Uterus (tissue), 4 donors: Measurements from ENCODE around the gene PERM1. TPM values are rescaled to one million over a fixed set of nuclear protein-coding genes. Genes with fewer than 3 reads are reported as not detected.

ENCODE experiments used
- DNase-seq, 2 donors: peaks; one replicate each; pipeline ENCODE4 v3.0.0-alpha.2; 2019 to 2020
- H3K27ac ChIP-seq, 2 donors: fragments of 200-600 bp; sonication (generic); 1 replicate in 1 of 2; 2 replicates in 1 of 2; pipeline ENCODE4 v1.5.1; 2016 to 2018
- H3K27me3 ChIP-seq, 2 donors: fragments of 200-600 bp; sonication (generic); one replicate each; pipeline ENCODE4 v1.5.1; 2018 to 2019; ENCODE audit warnings: control low read depth in 1 of 2
- H3K36me3 ChIP-seq, 2 donors: fragments of 200-600 bp; sonication (generic); one replicate each; pipeline ENCODE4 v1.5.1; 2019; ENCODE audit warnings: control low read depth in 1 of 2
- H3K4me1 ChIP-seq, 2 donors: fragments of 200-600 bp; sonication (generic); one replicate each; pipeline ENCODE4 v1.5.1; 2018 to 2019; ENCODE audit warnings: control low read depth in 1 of 2
- H3K4me3 ChIP-seq, 2 donors: fragments of 200-600 bp; sonication (generic); 1 replicate in 1 of 2; 2 replicates in 1 of 2; pipeline ENCODE4 v1.5.1; 2018 to 2019; ENCODE audit warnings: mild to moderate bottlenecking in 1 of 2
- H3K9me3 ChIP-seq, 2 donors: fragments of 200-600 bp; sonication (generic); one replicate each; pipeline ENCODE4 v1.5.1; 2019; ENCODE audit warnings: control low read depth in 1 of 2
- CTCF ChIP-seq, 4 experiments: fragments of 200-600 bp in 2 of 4; fragments of 450-650 bp in 2 of 4; sonication (generic) in 2 of 4; IDR thresholded peaks; one replicate each; pipeline ENCODE4 v1.5.1; 2016 to 2019; ENCODE audit warnings: antibody characterized with exemption in 4 of 4, mild to moderate bottlenecking in 2 of 4, moderate library complexity in 1 of 4
- POLR2A ChIP-seq, 2 donors: fragments of 450-650 bp; IDR thresholded peaks; one replicate each; pipeline ENCODE4 v1.6.1; 2016; ENCODE audit warnings: antibody characterized with exemption in 2 of 2, mild to moderate bottlenecking in 1 of 2, moderate library complexity in 1 of 2
- intact Hi-C: fragments of 100-400 bp; cut with DNase I; formaldehyde crosslinking; loops from one replicate; pipeline ENCODE4 v1.15.1; 2023; ENCODE audit warnings: low total_unique reads
- total RNA-seq, 4 donors: library from RNA; depleted of rRNA in 3 of 4; stranded (reverse); fragments of >200 nt in 3 of 4; gene quantifications; one replicate each; pipeline versions ENCODE4 v1.1.0 to v1.2.4, GENCODE V29; 2014 to 2023
- donor health status: DM: yes; HTN: yes; CAD: no.

The PERM1 gene
- total RNA-seq, 4 donors from 2014 or later, result 2.3 TPM; not detected in 3

GRCh38 chr1:974293-974640 lies 7.6 kb downstream of the PERM1 start:
- no peak for DNase-seq
- Histone ChIP-seq H3K36me3 (no peaks in the 10 kb centered on the region), H3K9me3 (no peaks in the 10 kb centered on the region), H3K4me1 (peaks cover 0 to 7% of the 10 kb centered on the region in 2 donors), H3K27me3 (peaks cover 14 to 19% of the 10 kb centered on the region in 2 donors), H3K4me3 (no peak overlapping the region), H3K27ac (no peak overlapping the region)
- intact Hi-C loops, result loop anchor here (10.0 kb wide), 2 partner anchors 69 to 261 kb away; partner anchors contain the start of genes B3GALT6 and SDF4
- TF ChIP-seq POLR2A (IDR thresholded peaks at IDR 0.05) (no peak), CTCF (IDR thresholded peaks at IDR 0.05) (no peak)

- H3K36me3 ChIP-seq, result no peaks in the 10 kb centered on the region
- no peak for DNase-seq
- H3K27ac ChIP-seq, result no peak overlapping the region
- no peaks in the 10 kb centered on the region for H3K9me3 ChIP-seq
- no peak overlapping the region for H3K4me3 ChIP-seq
- peaks cover 0 to 7% of the 10 kb centered on the region in 2 donors for H3K4me1 ChIP-seq
- TF ChIP-seq CTCF (IDR thresholded peaks at IDR 0.05) (no peak), POLR2A (IDR thresholded peaks at IDR 0.05) (no peak)
- peaks cover 14 to 19% of the 10 kb centered on the region in 2 donors for H3K27me3 ChIP-seq
- intact Hi-C loops, result loop anchor here (10.0 kb wide), 2 partner anchors 69 to 261 kb away; partner anchors contain the start of genes B3GALT6 and SDF4
Observed at GRCh38 chr1:973459-974292, 8.2 kb downstream of the PERM1 start.

- no peaks in the 10 kb centered on the region for H3K9me3 ChIP-seq
- TF ChIP-seq CTCF (IDR thresholded peaks at IDR 0.05), result no peak
- H3K36me3 ChIP-seq, result no peaks in the 10 kb centered on the region
- peaks cover 14 to 19% of the 10 kb centered on the region in 2 donors for H3K27me3 ChIP-seq
- peaks cover 0 to 7% of the 10 kb centered on the region in 2 donors for H3K4me1 ChIP-seq
- intact Hi-C loops, result loop anchor here (10.0 kb wide), 2 partner anchors 68 to 262 kb away; partner anchors contain the start of genes B3GALT6 and SDF4
- no peak for DNase-seq
- H3K4me3 ChIP-seq, result no peak overlapping the region
- H3K27ac ChIP-seq, result no peak overlapping the region
Observed at GRCh38 chr1:972726-973458, 9.0 kb downstream of the PERM1 start.

GRCh38 chr1:971751-972506 lies 10.0 kb downstream of the PERM1 start:
- no peaks in the 10 kb centered on the region for H3K36me3 ChIP-seq
- no peak for TF ChIP-seq POLR2A (IDR thresholded peaks at IDR 0.05)
- TF ChIP-seq CTCF (IDR thresholded peaks at IDR 0.05), result no peak
- peaks cover 0 to 7% of the 10 kb centered on the region in 2 donors for H3K4me1 ChIP-seq
- DNase-seq, result no peak
- H3K4me3 ChIP-seq, result no peak overlapping the region
- H3K27me3 ChIP-seq, result peaks cover 14 to 19% of the 10 kb centered on the region in 2 donors
- no peak overlapping the region for H3K27ac ChIP-seq
- intact Hi-C loops, result loop anchor here (10.0 kb wide), 2 partner anchors 67 to 263 kb away; partner anchors contain the start of genes B3GALT6 and SDF4
- H3K9me3 ChIP-seq, result no peaks in the 10 kb centered on the region
